GM12891 (cell line): ENCODE measurements around the gene DNAJC15.
"Not testable (repeated sequence)": the region's sequence is repeated elsewhere in the genome, so short reads cannot be mapped to it uniquely, and the experiment has no call there.

Experiments
- DNase-seq: peaks from one replicate; pipeline ENCODE4 v3.0.0; 2011; ENCODE audit warnings: low spot score; ENCODE audit not compliant: insufficient read length
- FAIRE-seq: peaks from 2 replicates; lab custom pipeline; 2011; peaks lifted over from hg19 to GRCh38; lab: Jason Lieb, UNC
- PAX5 ChIP-seq: IDR thresholded peaks from 2 replicates; pipeline ENCODE4 v1.6.1; 2011; ENCODE audit warnings: low read length, moderate library complexity, mild to moderate bottlenecking; ENCODE audit not compliant: insufficient read depth, severe bottlenecking
- POLR2A ChIP-seq: IDR thresholded peaks from 2 replicates; pipeline ENCODE4 v1.6.1; 2011; ENCODE audit warnings: low read depth, low read length, control low read depth
- POLR2AphosphoS5 ChIP-seq: IDR thresholded peaks from 2 replicates; pipeline ENCODE4 v1.6.1; 2011; ENCODE audit warnings: low read depth, low read length, control low read depth
- POU2F2 ChIP-seq: IDR thresholded peaks from 2 replicates; pipeline ENCODE4 v1.6.1; 2011; ENCODE audit warnings: low read depth, mild to moderate bottlenecking, control low read depth, low read length, moderate library complexity
- SPI1 ChIP-seq: IDR thresholded peaks from 2 replicates; pipeline ENCODE4 v1.6.1; 2011; ENCODE audit warnings: low read depth, low read length, control low read depth
- TAF1 ChIP-seq: IDR thresholded peaks from 2 replicates; pipeline ENCODE4 v1.6.1; 2011; ENCODE audit warnings: low read depth, low read length, control low read depth

DNAJC15 gene

GRCh38 chr13:43041369-43041921, 18.1 kb downstream of the DNAJC15 start:
- DNase-seq, result no peak
- peak; percentile 90 for FAIRE-seq

GRCh38 chr13:43042410-43042921, 19.1 kb downstream of the DNAJC15 start:
- no peak for TF ChIP-seq SPI1
- no peak for TF ChIP-seq TAF1
- no peak for TF ChIP-seq POLR2A
- TF ChIP-seq PAX5, result no peak
- TF ChIP-seq POLR2AphosphoS5, result no peak
- no peak for TF ChIP-seq POU2F2
- FAIRE-seq (peak; percentile 51), DNase-seq (no peak)

More at GRCh38 chr13:43041369-43041921, 18.1 kb downstream of the DNAJC15 start:
- no peak for TF ChIP-seq PAX5
- 0 out of 2 replicates have a peak, but pooled peaks have one; percentile 19 for TF ChIP-seq POU2F2

- no peak for DNase-seq
- TF ChIP-seq POU2F2 (no peak), TAF1 (no peak), SPI1 (no peak)
- FAIRE-seq, result peak; percentile 76
Measured at GRCh38 chr13:43044720-43045301, 21.4 kb downstream of the DNAJC15 start.

- TF ChIP-seq SPI1, result peak; percentile 90
- FAIRE-seq, result peak; percentile 75
- not testable (repeated sequence) for DNase-seq
Measured at GRCh38 chr13:43045302-43045773, 22.0 kb downstream of the DNAJC15 start.

GRCh38 chr13:43046259-43046658, 22.9 kb downstream of the DNAJC15 start:
- TF ChIP-seq SPI1, result no peak
- no peak for TF ChIP-seq POU2F2
- TF ChIP-seq PAX5, result no peak
- TF ChIP-seq POLR2AphosphoS5, result no peak
- no peak for TF ChIP-seq TAF1
- no peak for TF ChIP-seq POLR2A
- FAIRE-seq (no peak), DNase-seq (no peak)

- TF ChIP-seq TAF1, result no peak
- no peak for TF ChIP-seq POLR2A
- no peak for TF ChIP-seq POU2F2
- TF ChIP-seq POLR2AphosphoS5, result no peak
- TF ChIP-seq SPI1, result no peak
- TF ChIP-seq PAX5, result no peak
- DNase-seq, result no peak
- peak; percentile 5 for FAIRE-seq
Measured at GRCh38 chr13:43054803-43055802, 31.7 kb downstream of the DNAJC15 start.

GRCh38 chr13:43057653-43058317, 34.4 kb downstream of the DNAJC15 start:
- TF ChIP-seq TAF1, result no peak
- TF ChIP-seq POLR2AphosphoS5, result no peak
- TF ChIP-seq POU2F2, result no peak
- no peak for TF ChIP-seq POLR2A
- FAIRE-seq (peak; percentile 69), DNase-seq (no peak)

GRCh38 chr13:43058318-43058674, 34.9 kb downstream of the DNAJC15 start:
- FAIRE-seq, result peak; percentile 50
- DNase-seq, result no peak
- TF ChIP-seq PAX5, result no peak
- TF ChIP-seq TAF1, result no peak
- TF ChIP-seq SPI1, result peak; percentile 50; the same call in 1 of the 2 replicates

GRCh38 chr13:43058831-43059230, 35.4 kb downstream of the DNAJC15 start:
- TF ChIP-seq POLR2AphosphoS5 (no peak), PAX5 (no peak), POU2F2 (no peak)
- FAIRE-seq (no peak), DNase-seq (no peak)

- not testable (repeated sequence) for FAIRE-seq, DNase-seq
Measured at GRCh38 chr13:43059779-43060178, 36.4 kb downstream of the DNAJC15 start.

GRCh38 chr13:43060806-43061205, 37.4 kb downstream of the DNAJC15 start:
- not testable (repeated sequence) for FAIRE-seq, DNase-seq
